ENCODE results near the gene GEMIN7.

GEMIN7 gene

GRCh38 chr19:45068041-45068440 is 11.0 kb upstream of the GEMIN7 start:
- no peak overlapping the region for H3K9ac ChIP-seq
- no peak overlapping the region for H3K27ac ChIP-seq
- no peaks in the 10 kb centered on the region for H3K27me3 ChIP-seq (ENCODE audit: control insufficient read depth, insufficient read depth, low read length)
- no peaks in the 10 kb centered on the region for H3K4me1 ChIP-seq
- H3K36me3 ChIP-seq (ENCODE audit: control insufficient read depth, insufficient read depth, low read length), result no peaks in the 10 kb centered on the region
- H3K4me3 ChIP-seq (ENCODE audit: low read depth, low read length), result no peak overlapping the region
- H3K9me3 ChIP-seq (ENCODE audit: control insufficient read depth, low read length), result no peaks in the 10 kb centered on the region
- H2AFZ ChIP-seq, result no peak overlapping the region
- no peaks in the 10 kb centered on the region for H3K79me2 ChIP-seq
- H3K4me2 ChIP-seq (ENCODE audit: low read length), result no peak overlapping the region
- no peak for TF ChIP-seq CTCF (IDR thresholded peaks at IDR 0.05)

GRCh38 chr19:45069056-45069455 is 10.0 kb upstream of the GEMIN7 start:
- Histone ChIP-seq H3K4me1 (no peaks in the 10 kb centered on the region), H3K4me3 (ENCODE audit: low read depth, low read length) (no peak overlapping the region), H3K79me2 (no peaks in the 10 kb centered on the region), H3K4me2 (ENCODE audit: low read length) (no peak overlapping the region), H3K9ac (no peak overlapping the region), H2AFZ (no peak overlapping the region), H3K9me3 (ENCODE audit: control insufficient read depth, low read length) (no peaks in the 10 kb centered on the region), H3K36me3 (ENCODE audit: control insufficient read depth, insufficient read depth, low read length) (no peaks in the 10 kb centered on the region), H3K27me3 (ENCODE audit: control insufficient read depth, insufficient read depth, low read length) (no peaks in the 10 kb centered on the region), H3K27ac (no peak overlapping the region)
- no peak for TF ChIP-seq CTCF (IDR thresholded peaks at IDR 0.05)

GRCh38 chr19:45070214-45070613 is 8.8 kb upstream of the GEMIN7 start:
- no peaks in the 10 kb centered on the region for H3K9me3 ChIP-seq (ENCODE audit: control insufficient read depth, low read length)
- no peaks in the 10 kb centered on the region for H3K4me1 ChIP-seq
- H3K4me3 ChIP-seq (ENCODE audit: low read depth, low read length), result no peak overlapping the region
- no peak for TF ChIP-seq CTCF (IDR thresholded peaks at IDR 0.05)
- no peaks in the 10 kb centered on the region for H3K79me2 ChIP-seq
- no peak overlapping the region for H3K9ac ChIP-seq
- H3K36me3 ChIP-seq (ENCODE audit: control insufficient read depth, insufficient read depth, low read length), result no peaks in the 10 kb centered on the region
- no peak overlapping the region for H3K27ac ChIP-seq
- no peak overlapping the region for H2AFZ ChIP-seq
- H3K27me3 ChIP-seq (ENCODE audit: control insufficient read depth, insufficient read depth, low read length), result no peaks in the 10 kb centered on the region
- no peak overlapping the region for H3K4me2 ChIP-seq (ENCODE audit: low read length)

DNA sequence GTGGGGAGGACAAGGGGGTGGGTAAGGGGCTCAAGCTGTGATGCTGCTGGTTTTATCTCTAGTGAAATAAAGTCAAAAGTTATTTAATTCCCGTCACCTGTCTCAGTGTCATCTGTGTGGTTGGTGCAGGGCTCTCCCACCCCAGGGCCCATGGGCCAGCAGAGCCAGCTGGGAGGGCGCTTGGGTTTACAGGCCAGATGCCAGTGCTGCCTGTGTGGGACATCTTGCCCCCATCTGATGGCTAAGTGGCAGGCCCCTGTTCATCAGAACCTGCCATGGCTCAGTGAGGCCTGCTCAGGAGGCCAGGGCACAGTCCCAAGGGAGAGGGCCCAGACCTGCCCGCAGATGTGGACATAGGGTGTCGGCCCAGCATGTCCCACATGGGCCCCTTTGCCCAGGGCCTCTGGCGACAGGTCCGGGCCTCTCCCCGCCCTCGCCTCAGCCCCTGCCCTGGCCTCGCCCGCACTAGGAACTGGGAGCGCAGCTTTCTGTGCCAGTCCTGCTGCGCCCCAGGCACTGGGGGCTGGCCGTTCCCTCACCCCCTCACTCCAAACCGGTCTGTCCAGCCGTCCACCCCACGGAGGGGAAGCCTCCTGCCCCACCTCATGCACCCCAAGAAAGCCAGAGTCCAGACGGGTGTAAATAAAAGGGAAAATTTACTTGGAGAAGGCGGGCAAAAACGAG is 8.1 kb upstream of the GEMIN7 start:
- no peak overlapping the region for H3K4me2 ChIP-seq (ENCODE audit: low read length)
- H3K4me3 ChIP-seq (ENCODE audit: low read depth, low read length), result no peak overlapping the region
- H3K9ac ChIP-seq, result no peak overlapping the region
- H3K79me2 ChIP-seq, result no peaks in the 10 kb centered on the region
- no peak overlapping the region for H2AFZ ChIP-seq
- no peaks in the 10 kb centered on the region for H3K36me3 ChIP-seq (ENCODE audit: control insufficient read depth, insufficient read depth, low read length)
- H3K27me3 ChIP-seq (ENCODE audit: control insufficient read depth, insufficient read depth, low read length), result no peaks in the 10 kb centered on the region
- H3K4me1 ChIP-seq, result no peaks in the 10 kb centered on the region
- no peak for TF ChIP-seq CTCF (IDR thresholded peaks at IDR 0.05)
- no peaks in the 10 kb centered on the region for H3K9me3 ChIP-seq (ENCODE audit: control insufficient read depth, low read length)
- H3K27ac ChIP-seq, result no peak overlapping the region

DNA sequence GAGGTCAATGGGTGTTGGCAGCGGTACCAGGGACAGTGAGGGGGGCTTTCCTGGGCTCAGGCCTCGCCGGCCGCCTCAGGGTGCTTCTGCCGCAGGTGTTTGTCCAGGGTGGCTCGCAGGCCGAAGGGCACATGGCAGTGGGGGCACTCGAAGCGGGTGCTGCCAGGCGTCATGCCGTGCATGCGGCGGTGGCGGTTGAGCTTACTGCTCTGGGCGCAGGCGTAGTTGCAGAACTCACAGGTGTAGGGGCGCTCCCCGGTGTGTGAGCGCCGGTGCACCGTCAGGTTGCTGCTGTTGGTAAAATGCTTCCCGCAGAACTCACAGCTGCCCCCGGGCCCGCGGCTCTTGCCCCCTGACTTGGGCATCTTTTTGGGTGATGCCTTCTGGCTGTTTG is 7.5 kb upstream of the GEMIN7 start:
- Histone ChIP-seq H2AFZ (no peak overlapping the region), H3K36me3 (ENCODE audit: control insufficient read depth, insufficient read depth, low read length) (no peaks in the 10 kb centered on the region), H3K4me2 (ENCODE audit: low read length) (no peak overlapping the region), H3K27me3 (ENCODE audit: control insufficient read depth, insufficient read depth, low read length) (no peaks in the 10 kb centered on the region), H3K79me2 (no peaks in the 10 kb centered on the region), H3K4me3 (ENCODE audit: low read depth, low read length) (no peak overlapping the region), H3K9ac (no peak overlapping the region), H3K4me1 (no peaks in the 10 kb centered on the region), H3K9me3 (ENCODE audit: control insufficient read depth, low read length) (no peaks in the 10 kb centered on the region), H3K27ac (no peak overlapping the region)
- TF ChIP-seq CTCF (IDR thresholded peaks at IDR 0.05), result no peak

All from parathyroid adenoma (tissue), 2 donors.